ENCODE measurements around the gene GPC6. TPM values are rescaled to one million over a fixed set of nuclear protein-coding genes. Genes with fewer than 3 reads are reported as not detected.

GPC6 gene
- total RNA-seq, 1 donor from 2014 or later: 8.4 TPM

- no peaks in the 10 kb centered on the region for H3K36me3 ChIP-seq
These were observed 520.0 kb downstream of the GPC6 start for GRCh38 chr13:93746589-93746988.

DNA sequence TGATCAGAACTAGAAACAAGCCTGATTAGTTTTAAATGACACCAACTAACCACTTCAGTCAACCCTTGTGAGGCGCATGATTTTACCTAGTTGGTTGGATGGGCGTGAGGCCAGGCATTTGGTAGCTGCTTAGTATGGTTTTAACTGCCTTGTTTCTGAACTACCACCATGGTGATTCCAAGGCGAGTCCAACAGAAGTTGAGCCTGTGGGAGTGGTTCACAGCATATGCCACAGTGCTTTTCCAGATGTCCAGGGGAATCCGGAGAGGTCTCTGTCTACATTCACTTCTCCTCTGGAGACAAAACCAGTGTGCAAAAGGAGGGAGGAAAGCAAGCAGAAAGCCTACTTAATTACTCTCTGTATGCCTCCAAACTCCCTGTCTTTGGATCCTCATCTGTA, 524.1 kb downstream of the GPC6 start:
- DNase-seq (no peak), ATAC-seq (no peak)
- Histone ChIP-seq H3K27ac (no peak overlapping the region), H3K36me3 (no peaks in the 10 kb centered on the region), H3K4me3 (no peak overlapping the region), H3K9me3 (no peaks in the 10 kb centered on the region), H3K4me1 (no peaks in the 10 kb centered on the region), H3K27me3 (no peaks in the 10 kb centered on the region)
- TF ChIP-seq CTCF (IDR thresholded peaks at IDR 0.05): no peak
- intact Hi-C loops (cut with DNase I): no loop called here

More at GRCh38 chr13:93746589-93746988, 520.0 kb downstream of the GPC6 start:
- H3K4me1 ChIP-seq: no peaks in the 10 kb centered on the region
- H3K9me3 ChIP-seq: no peaks in the 10 kb centered on the region
- H3K27ac ChIP-seq: no peak overlapping the region
- intact Hi-C loops (cut with DNase I): no loop called here
- ATAC-seq (no peak), DNase-seq (no peak)
- H3K4me3 ChIP-seq: no peak overlapping the region
- TF ChIP-seq CTCF (IDR thresholded peaks at IDR 0.05): no peak
- no peaks in the 10 kb centered on the region for H3K27me3 ChIP-seq

GRCh38 chr13:93751117-93751516, 524.5 kb downstream of the GPC6 start:
- Histone ChIP-seq H3K9me3 (no peaks in the 10 kb centered on the region), H3K4me1 (no peaks in the 10 kb centered on the region), H3K36me3 (no peaks in the 10 kb centered on the region), H3K4me3 (no peak overlapping the region), H3K27me3 (no peaks in the 10 kb centered on the region), H3K27ac (no peak overlapping the region)
- no peak for ATAC-seq
- DNase-seq: no peak
- intact Hi-C loops (cut with DNase I): no loop called here
- no peak for TF ChIP-seq CTCF (IDR thresholded peaks at IDR 0.05)

GRCh38 chr13:93752541-93752940, 525.9 kb downstream of the GPC6 start:
- Histone ChIP-seq H3K9me3 (no peaks in the 10 kb centered on the region), H3K27ac (no peak overlapping the region), H3K4me3 (no peak overlapping the region), H3K27me3 (no peaks in the 10 kb centered on the region), H3K4me1 (no peaks in the 10 kb centered on the region), H3K36me3 (no peaks in the 10 kb centered on the region)
- TF ChIP-seq CTCF (IDR thresholded peaks at IDR 0.05): no peak
- ATAC-seq (no peak), DNase-seq (no peak)
- intact Hi-C loops (cut with DNase I): no loop called here

DNA sequence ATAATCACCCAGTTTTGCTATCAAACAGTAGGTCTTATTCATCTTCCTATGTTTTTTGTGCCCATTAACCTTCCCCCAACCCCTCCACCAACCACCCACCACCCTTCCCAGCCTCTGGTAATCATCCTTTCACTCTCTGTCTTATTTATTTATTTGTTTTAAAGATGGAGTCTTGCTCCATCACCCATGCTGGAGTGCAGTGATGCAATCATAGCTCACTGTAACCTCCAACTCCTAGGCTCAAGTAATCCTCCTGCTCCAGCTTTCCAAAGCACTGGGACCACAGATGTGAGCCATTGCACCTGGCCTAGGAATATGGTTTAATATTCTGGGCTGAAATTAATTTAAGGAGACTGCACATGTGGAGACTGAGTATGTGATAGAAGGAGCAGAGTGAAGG, 527.0 kb downstream of the GPC6 start:
- DNase-seq: no peak

More for the DNA sequence above, 527.0 kb downstream of the GPC6 start:
- Histone ChIP-seq H3K4me1 (no peaks in the 10 kb centered on the region), H3K27ac (no peak overlapping the region), H3K27me3 (no peaks in the 10 kb centered on the region), H3K4me3 (no peak overlapping the region), H3K9me3 (no peaks in the 10 kb centered on the region), H3K36me3 (no peaks in the 10 kb centered on the region)
- no peak for ATAC-seq
- no peak for TF ChIP-seq CTCF (IDR thresholded peaks at IDR 0.05)
- intact Hi-C loops (cut with DNase I): no loop called here

Data from upper lobe of right lung (tissue), 1 donor.